ENCODE measurements around the gene SH3RF1. TPM values are rescaled to one million over a fixed set of nuclear protein-coding genes. Genes with fewer than 3 reads are reported as not detected.

Gene SH3RF1
- total RNA-seq, 6 experiments from 2014 or later, result 54.5 to 67.1 (median 57.1) TPM

DNA sequence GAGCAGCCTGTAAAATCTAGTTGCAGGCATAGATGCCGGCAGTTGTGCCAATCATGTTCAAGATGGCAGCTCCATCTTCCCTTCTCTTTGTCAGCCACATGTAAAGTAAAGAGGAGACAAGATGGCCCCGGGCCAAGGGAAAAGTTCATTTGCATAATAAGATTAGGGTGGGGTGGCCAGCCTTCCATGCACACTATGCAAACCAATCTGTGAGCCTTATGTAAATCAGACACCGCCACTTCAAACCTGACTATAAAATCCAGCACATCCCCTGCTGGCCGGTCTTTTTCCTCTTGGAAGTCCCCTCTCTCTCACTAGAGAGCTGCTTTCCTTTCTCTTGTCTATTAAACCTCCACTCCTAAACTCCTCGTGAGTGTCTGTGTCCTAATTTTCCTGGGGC, 181.8 kb downstream of the SH3RF1 start:
- no peak for TF ChIP-seq CTCF (IDR thresholded peaks at IDR 0.05)
- Mint-ChIP-seq H3K27ac (no peak overlapping the region; the same call in 1 of the 2 replicates), H3K9me3 (peaks cover 21% of the 10 kb centered on the region), H3K27me3 (ENCODE audit: insufficient read depth) (peaks cover 10% of the 10 kb centered on the region), H3K4me3 (no peak overlapping the region), H3K36me3 (ENCODE audit: low read depth) (peaks cover 55% of the 10 kb centered on the region), H3K4me1 (ENCODE audit: low read depth) (no peaks in the 10 kb centered on the region)
- DNase-seq, result no peak

DNA sequence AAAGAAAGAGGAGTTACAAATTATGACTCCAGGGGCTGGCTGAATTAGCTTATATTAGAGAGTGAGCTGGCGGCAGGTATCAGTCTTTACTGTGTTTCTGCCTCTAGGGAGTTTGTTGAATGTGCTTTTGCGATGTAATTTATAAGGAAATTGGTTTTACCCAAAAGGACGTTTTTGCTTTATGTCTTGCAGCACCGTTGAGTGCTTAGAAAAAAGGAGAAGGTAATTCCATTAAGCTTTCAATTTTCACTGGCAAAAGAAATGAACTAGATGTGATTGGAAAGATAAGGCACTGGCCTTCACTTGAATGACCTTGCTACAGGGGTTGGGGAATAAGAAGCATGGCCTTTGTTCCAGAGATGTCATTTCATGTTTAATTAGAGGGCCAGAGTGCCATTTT, 185.8 kb downstream of the SH3RF1 start:
- H3K36me3 Mint-ChIP-seq (ENCODE audit: low read depth), result peaks cover 41% of the 10 kb centered on the region
- TF ChIP-seq CTCF (IDR thresholded peaks at IDR 0.05), result no peak
- no peak overlapping the region for H3K27ac Mint-ChIP-seq
- H3K4me1 Mint-ChIP-seq (ENCODE audit: low read depth), result peaks cover 24% of the 10 kb centered on the region
- DNase-seq, result no peak
- no peaks in the 10 kb centered on the region for H3K9me3 Mint-ChIP-seq
- H3K4me3 Mint-ChIP-seq, result no peak overlapping the region
- H3K27me3 Mint-ChIP-seq (ENCODE audit: insufficient read depth), result peaks cover 20% of the 10 kb centered on the region

GRCh38 chr4:169080981-169081380, 189.8 kb downstream of the SH3RF1 start:
- no peak for TF ChIP-seq CTCF (IDR thresholded peaks at IDR 0.05)
- Mint-ChIP-seq H3K4me3 (no peak overlapping the region; the same call in 1 of the 2 replicates), H3K4me1 (ENCODE audit: low read depth) (peaks cover 29% of the 10 kb centered on the region), H3K27me3 (ENCODE audit: insufficient read depth) (peaks cover 23% of the 10 kb centered on the region), H3K9me3 (no peaks in the 10 kb centered on the region), H3K36me3 (ENCODE audit: low read depth) (peaks cover 35% of the 10 kb centered on the region), H3K27ac (peak overlapping the region; percentile 40)
- peak; percentile 30 for DNase-seq

DNA sequence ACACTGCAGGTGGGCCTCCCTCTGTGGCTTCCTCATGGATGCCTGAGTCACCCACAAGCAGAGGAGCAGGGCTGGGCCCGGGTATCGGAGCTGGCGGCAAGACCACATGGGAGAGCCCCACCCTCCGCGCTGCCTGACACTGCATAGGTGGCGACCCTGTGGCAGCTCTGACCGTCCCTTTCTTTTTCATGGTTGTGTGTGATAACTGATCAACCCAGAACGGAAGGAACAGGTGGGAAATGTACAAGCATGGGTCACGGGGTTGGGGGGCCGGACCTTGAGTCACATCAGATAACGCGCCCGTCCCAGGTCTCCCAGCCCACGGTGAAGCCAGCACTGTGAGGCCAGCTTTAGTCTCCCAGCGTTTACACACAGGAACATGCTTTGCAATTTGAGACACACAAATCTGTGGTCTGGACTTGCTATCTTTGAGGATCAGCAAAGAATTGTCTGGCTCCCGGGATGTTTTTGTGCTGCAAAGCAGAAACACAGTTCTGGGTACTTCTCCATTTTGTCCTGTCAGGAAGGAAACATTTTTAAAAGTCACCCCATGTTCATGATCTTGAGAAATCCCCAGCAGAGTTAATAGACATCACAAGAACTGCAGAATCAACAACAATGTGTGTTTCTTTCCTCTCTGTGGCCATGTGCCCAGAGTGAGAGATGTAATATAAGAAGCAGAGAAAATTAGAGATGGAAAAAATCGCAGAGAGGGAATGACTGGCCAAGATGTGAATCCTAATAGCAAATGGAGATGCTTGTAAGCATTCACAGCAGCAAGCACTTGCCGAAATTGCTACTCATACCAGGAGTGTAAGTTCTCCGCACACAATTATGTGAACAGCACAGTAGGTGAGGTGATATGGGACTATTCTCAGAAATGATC, 190.6 kb downstream of the SH3RF1 start:
- peak; percentile 43 for DNase-seq
- Mint-ChIP-seq H3K4me3 (0 out of 2 replicates have a peak overlapping the region, but pooled peaks have one; percentile 0), H3K27me3 (ENCODE audit: insufficient read depth) (peaks cover 21% of the 10 kb centered on the region), H3K9me3 (no peaks in the 10 kb centered on the region), H3K27ac (peak overlapping the region; percentile 40; the same call in 1 of the 2 replicates), H3K36me3 (ENCODE audit: low read depth) (peaks cover 32% of the 10 kb centered on the region), H3K4me1 (ENCODE audit: low read depth) (peaks cover 29% of the 10 kb centered on the region)
- no peak for TF ChIP-seq CTCF (IDR thresholded peaks at IDR 0.05)

DNA sequence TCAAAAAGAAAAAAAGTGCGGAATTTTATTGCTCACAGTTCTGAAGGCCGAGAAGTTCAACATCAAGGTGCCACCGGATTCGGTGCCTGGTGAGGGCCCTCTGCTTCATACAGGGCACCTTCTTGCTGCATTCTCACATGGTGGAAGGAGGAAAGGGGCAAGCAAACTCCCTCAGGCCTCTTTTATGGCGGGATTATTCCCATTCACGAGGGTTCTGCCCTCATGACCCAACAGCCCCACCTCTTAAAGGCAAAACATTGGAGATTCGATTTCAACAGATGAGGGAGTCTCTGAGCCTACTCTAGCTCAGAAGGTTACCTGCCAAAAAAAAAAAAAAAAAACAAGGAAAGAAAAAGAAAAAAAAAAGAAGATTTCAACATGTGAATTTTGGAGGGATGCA, 196.6 kb downstream of the SH3RF1 start:
- TF ChIP-seq CTCF (IDR thresholded peaks at IDR 0.05), result no peak
- Mint-ChIP-seq H3K27ac (no peak overlapping the region), H3K4me3 (no peak overlapping the region), H3K36me3 (ENCODE audit: low read depth) (peaks cover 13% of the 10 kb centered on the region; the same call in 1 of the 2 replicates), H3K9me3 (no peaks in the 10 kb centered on the region), H3K4me1 (ENCODE audit: low read depth) (peaks cover 32% of the 10 kb centered on the region), H3K27me3 (ENCODE audit: insufficient read depth) (peaks cover 13% of the 10 kb centered on the region)
- DNase-seq, result no peak

Data from HFFc6 (cell line).